Skeletal muscle tissue (tissue), 5 donors: ENCODE results near the gene KIF18A. TPM values are rescaled to one million over a fixed set of nuclear protein-coding genes. Genes with fewer than 3 reads are reported as not detected.

ENCODE experiments used
- H3K27ac ChIP-seq: one replicate; pipeline ENCODE4 v1.7.0; 2013; ENCODE audit warnings: mild to moderate bottlenecking, low read depth, low read length, inconsistent platforms
- H3K27me3 ChIP-seq, 3 donors: one replicate each; pipeline ENCODE4 v1.7.0; 2013; ENCODE audit warnings: low read length in 3 of 3; ENCODE audit not compliant: control insufficient read depth in 3 of 3, insufficient read depth in 3 of 3
- H3K36me3 ChIP-seq, 3 donors: one replicate each; pipeline ENCODE4 v1.7.0; 2013; ENCODE audit warnings: low read length in 3 of 3; ENCODE audit not compliant: control insufficient read depth in 3 of 3, insufficient read depth in 3 of 3
- H3K4me1 ChIP-seq, 3 donors: one replicate each; pipeline ENCODE4 v1.7.0; 2013; ENCODE audit warnings: low read length in 3 of 3, mild to moderate bottlenecking in 3 of 3; ENCODE audit not compliant: control insufficient read depth in 3 of 3, insufficient read depth in 3 of 3
- H3K4me3 ChIP-seq, 3 donors: one replicate each; pipeline ENCODE4 v1.7.0; 2013; ENCODE audit warnings: low read length in 3 of 3
- H3K9ac ChIP-seq, 3 donors: one replicate each; pipeline ENCODE4 v1.7.0; 2013; ENCODE audit warnings: low read length in 3 of 3, mild to moderate bottlenecking in 3 of 3, moderate library complexity in 2 of 3, low read depth in 1 of 3
- H3K9me3 ChIP-seq, 3 donors: one replicate each; pipeline ENCODE4 v1.7.0; 2013; ENCODE audit warnings: low read length in 3 of 3; ENCODE audit not compliant: control insufficient read depth in 3 of 3
- small RNA-seq: library from RNA; depleted of rRNA; stranded (forward); fragments of <200 nt; gene quantifications from one replicate; pipeline ENCODE3, GENCODE V24; 2014
- total RNA-seq: library from RNA; depleted of rRNA; stranded (reverse); fragments of >200 nt; gene quantifications from one replicate; pipeline ENCODE4 v1.2.3, GENCODE V29; 2014
- donor health status: Osteomylitis.

Gene KIF18A
- total RNA-seq, 1 donor from 2014 or later = 4.7 TPM

DNA sequence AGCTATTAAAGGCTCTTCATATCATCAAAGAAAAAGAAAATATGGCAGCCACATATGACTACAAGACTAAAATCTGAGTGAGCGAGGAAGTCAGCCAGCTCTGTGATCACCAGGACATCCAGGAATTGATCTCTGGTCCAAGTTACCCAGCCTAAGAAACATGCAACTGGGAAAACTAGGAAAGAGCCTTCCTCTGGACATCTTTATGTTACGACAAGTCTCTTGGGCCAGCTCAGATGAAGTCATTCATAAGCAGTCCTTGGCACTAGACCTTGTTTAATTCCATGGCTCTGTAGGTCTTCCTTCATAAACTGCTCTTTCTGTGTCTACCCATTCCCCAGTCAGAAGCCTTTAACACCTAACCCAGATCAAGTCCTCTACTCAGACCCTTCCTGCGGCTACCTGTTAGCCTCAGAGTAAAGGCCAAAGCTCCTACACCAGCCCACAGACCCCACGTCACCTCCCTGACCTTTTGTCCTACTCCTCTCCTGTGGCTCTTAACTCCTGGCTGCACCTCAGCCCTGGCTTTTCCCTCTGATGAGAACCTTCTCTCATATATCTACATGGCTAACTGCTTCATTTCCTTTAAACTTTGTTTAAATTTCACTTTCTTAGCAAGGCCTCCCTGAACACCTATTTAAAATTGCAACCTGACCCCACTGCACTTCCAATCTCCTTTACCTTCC is 134.0 kb downstream of the KIF18A start:
- Histone ChIP-seq H3K9me3 (no peaks in the 10 kb centered on the region), H3K36me3 (no peaks in the 10 kb centered on the region), H3K27me3 (no peaks in the 10 kb centered on the region), H3K4me1 (no peaks in the 10 kb centered on the region), H3K9ac (no peak overlapping the region), H3K4me3 (no peak overlapping the region), H3K27ac (no peak overlapping the region)

DNA sequence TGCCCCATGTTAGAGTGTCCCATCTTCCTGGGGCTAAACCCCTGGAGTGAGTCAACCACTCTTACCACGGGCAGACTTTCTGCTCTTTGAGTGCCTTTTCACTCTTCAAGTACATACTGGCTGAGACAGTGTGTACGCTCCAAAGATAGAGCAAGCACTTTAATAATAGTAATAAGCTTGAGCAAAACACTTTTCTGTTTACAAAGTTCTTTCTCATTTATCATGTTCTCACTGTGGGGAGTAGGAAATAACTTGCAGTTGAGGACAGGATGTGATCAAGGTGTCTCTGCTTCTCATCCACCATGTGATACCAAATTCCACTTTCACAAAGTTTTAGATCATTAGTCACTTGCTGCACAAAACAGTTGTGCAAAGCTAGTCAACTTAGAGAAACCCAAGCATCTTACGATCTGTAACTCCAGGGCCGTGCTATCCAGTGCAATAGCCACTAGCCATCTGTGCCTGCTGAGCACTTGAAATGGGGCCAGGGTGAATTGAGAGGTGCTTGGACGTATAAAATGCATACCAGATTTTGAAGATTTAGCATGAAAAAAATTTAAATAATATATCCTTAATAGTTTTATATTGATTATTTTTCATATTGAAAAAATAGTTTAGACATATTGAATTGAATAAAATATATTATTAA is 135.3 kb downstream of the KIF18A start:
- Histone ChIP-seq H3K36me3 (no peaks in the 10 kb centered on the region), H3K27ac (no peak overlapping the region), H3K27me3 (no peaks in the 10 kb centered on the region), H3K4me3 (no peak overlapping the region), H3K9ac (no peak overlapping the region), H3K4me1 (no peaks in the 10 kb centered on the region), H3K9me3 (no peaks in the 10 kb centered on the region)

- Histone ChIP-seq H3K9me3 (no peaks in the 10 kb centered on the region), H3K9ac (no peak overlapping the region), H3K27ac (no peak overlapping the region), H3K4me1 (no peaks in the 10 kb centered on the region), H3K27me3 (no peaks in the 10 kb centered on the region), H3K4me3 (no peak overlapping the region), H3K36me3 (no peaks in the 10 kb centered on the region)
Observed at GRCh38 chr11:27971171-27971570, 136.8 kb downstream of the KIF18A start.

Small RNAs within 50 kb of the gene (small RNA-seq; reads per million reads assigned to genes)
- gene AC023206.1 (not detected), gene MIR610 (not detected)

Other genes with a start within 250 kb of the KIF18A start
- 21.9 TPM for gene METTL15, start 232 bp upstream of the KIF18A start, total RNA-seq